IMR-90 (cell line): ENCODE data around the gene GIMAP7. TPM values are rescaled to one million over a fixed set of nuclear protein-coding genes. Genes with fewer than 3 reads are reported as not detected.

Source experiments
- ATAC-seq: fragments of 200-7000 bp; cut with Tn5 transposase; 2 replicates; pipeline ENCODE4 v1.9.1; 2020; ENCODE audit warnings: low read depth, mild to moderate bottlenecking, moderate library complexity
- BruUV-seq: library from RNA; stranded (reverse); fragments of 400-500 nt; replicated peaks from 2 replicates; lab custom pipeline; 2021; lab: Mats Ljungman, UMichigan
- CTCF ChIA-PET: fragments of 300-600 bp; formaldehyde crosslinking; extraction: SDS; loops from one replicate; lab custom pipeline; 2021; ENCODE audit warnings: antibody characterized with exemption; lab: Yijun Ruan, JAX
- POLR2A ChIA-PET: fragments of 300-600 bp; sonication (Branson Sonifier 250); formaldehyde crosslinking; loops from one replicate; lab custom pipeline; 2022; ENCODE audit warnings: antibody characterized with exemption; ENCODE audit not compliant: unreplicated experiment; lab: Charles Lee
- DNase-seq: peaks from one replicate; pipeline ENCODE4 v3.0.0; 2013
- H2AFZ ChIP-seq: replicated peaks from 2 replicates; pipeline ENCODE3; 2013; ENCODE audit warnings: low read length, mild to moderate bottlenecking; ENCODE audit not compliant: poor library complexity
- H2AK5ac ChIP-seq: 2 replicates; pipeline ENCODE4 v1.6.1; 2013; ENCODE audit warnings: low read depth, low read length, inconsistent platforms
- H2AK9ac ChIP-seq: replicated peaks from 2 replicates; pipeline ENCODE3; 2013; ENCODE audit warnings: mild to moderate bottlenecking, low read depth, low read length, moderate library complexity; ENCODE audit not compliant: poor library complexity
- H2BK120ac ChIP-seq: 2 replicates; pipeline ENCODE4 v1.6.1; 2013; ENCODE audit warnings: low read depth, low read length, inconsistent platforms
- H2BK15ac ChIP-seq: 3 replicates; pipeline ENCODE4 v1.6.1; 2013; ENCODE audit warnings: low read depth, low read length, inconsistent platforms
- H2BK20ac ChIP-seq: 2 replicates; pipeline ENCODE4 v1.6.1; 2013; ENCODE audit warnings: low read depth, mild to moderate bottlenecking, inconsistent platforms, low read length, moderate library complexity
- H2BK5ac ChIP-seq: 2 replicates; pipeline ENCODE4 v1.6.1; 2013; ENCODE audit warnings: mild to moderate bottlenecking, low read depth, low read length, inconsistent platforms; ENCODE audit not compliant: poor library complexity, severe bottlenecking
- H3K14ac ChIP-seq: replicated peaks from 2 replicates; pipeline ENCODE4 v1.6.1; 2013; ENCODE audit warnings: low read depth, low read length, inconsistent platforms
- H3K18ac ChIP-seq: 2 replicates; pipeline ENCODE4 v1.6.1; 2013; ENCODE audit warnings: low read depth, low read length, control low read depth
- H3K23ac ChIP-seq: 2 replicates; pipeline ENCODE4 v1.6.1; 2013; ENCODE audit warnings: low read depth, low read length, inconsistent platforms
- H3K27ac ChIP-seq: 2 replicates; pipeline ENCODE4 v1.5.1; 2013; ENCODE audit warnings: mild to moderate bottlenecking, control low read depth, low read length; ENCODE audit not compliant: insufficient read depth
- H3K27me3 ChIP-seq: 2 replicates; pipeline ENCODE4 v1.6.1; 2013; ENCODE audit warnings: low read length; ENCODE audit not compliant: control insufficient read depth, insufficient read depth
- H3K36me3 ChIP-seq: 2 replicates; pipeline ENCODE4 v1.6.1; 2013; ENCODE audit warnings: low read length, mixed read lengths; ENCODE audit not compliant: control insufficient read depth, insufficient read depth
- H3K4ac ChIP-seq: 2 replicates; pipeline ENCODE4 v1.6.1; 2013; ENCODE audit warnings: low read depth, low read length, inconsistent platforms
- H3K4me1 ChIP-seq: 2 replicates; pipeline ENCODE4 v1.6.1; 2013; ENCODE audit warnings: low read length, mixed read lengths; ENCODE audit not compliant: control insufficient read depth, insufficient read depth
- H3K4me2 ChIP-seq: 2 replicates; pipeline ENCODE4 v1.6.1; 2013; ENCODE audit warnings: low read depth, mild to moderate bottlenecking, control low read depth, low read length, moderate library complexity
- H3K4me3 ChIP-seq: 2 replicates; pipeline ENCODE4 v1.5.1; 2013; ENCODE audit warnings: low read depth, mild to moderate bottlenecking, control low read depth, low read length, moderate library complexity; ENCODE audit not compliant: insufficient read depth
- H3K56ac ChIP-seq: 2 replicates; pipeline ENCODE4 v1.6.1; 2013; ENCODE audit warnings: low read length, inconsistent platforms; ENCODE audit not compliant: insufficient read depth; ENCODE audit errors: extremely low read depth
- H3K79me1 ChIP-seq, 2 experiments: 2 replicates each; pipeline ENCODE4 v1.6.1; 2013; ENCODE audit warnings: low read length in 2 of 2, inconsistent platforms in 1 of 2, low read depth in 1 of 2
- H3K9ac ChIP-seq: 2 replicates; pipeline ENCODE4 v1.6.1; 2013; ENCODE audit warnings: low read depth, low read length, control low read depth
- H3K9me1 ChIP-seq: 2 replicates; pipeline ENCODE4 v1.6.1; 2013; ENCODE audit warnings: low read length, inconsistent platforms; ENCODE audit not compliant: insufficient read depth
- H3K9me3 ChIP-seq: 2 replicates; pipeline ENCODE4 v1.6.1; 2013; ENCODE audit warnings: low read length; ENCODE audit not compliant: control insufficient read depth, insufficient read depth
- H4K20me1 ChIP-seq: 2 replicates; pipeline ENCODE4 v1.6.1; 2013; ENCODE audit warnings: low read length, inconsistent platforms; ENCODE audit not compliant: insufficient read depth
- H4K5ac ChIP-seq: 2 replicates; pipeline ENCODE4 v1.6.1; 2013; ENCODE audit warnings: mild to moderate bottlenecking, low read depth, low read length, control low read depth
- H4K8ac ChIP-seq, 2 experiments: 2 replicates each; pipeline ENCODE4 v1.6.1; 2013; ENCODE audit warnings: low read depth in 2 of 2, low read length in 2 of 2, control low read depth in 1 of 2, inconsistent platforms in 1 of 2
- H4K91ac ChIP-seq: 2 replicates; pipeline ENCODE4 v1.6.1; 2013; ENCODE audit warnings: low read depth, low read length, inconsistent platforms; ENCODE audit not compliant: insufficient read depth
- BHLHE40 ChIP-seq: fragments of 150-350 bp; IDR thresholded peaks from 2 replicates; pipeline ENCODE4 v1.6.1; 2016; ENCODE audit warnings: mild to moderate bottlenecking, low read depth, low read length
- CEBPB ChIP-seq: IDR thresholded peaks from 2 replicates; pipeline ENCODE4 v1.6.1; 2012; ENCODE audit warnings: low read depth, low read length, improper control_type of control experiment
- CHD1 ChIP-seq: IDR thresholded peaks from 2 replicates; pipeline ENCODE4 v1.6.1; 2012; ENCODE audit warnings: low read depth, low read length, improper control_type of control experiment
- FOS ChIP-seq: fragments of 150-350 bp; IDR thresholded peaks from 2 replicates; pipeline ENCODE4 v1.6.1; 2016; ENCODE audit warnings: low read depth, low read length
- MAFK ChIP-seq: IDR thresholded peaks from 2 replicates; pipeline ENCODE4 v1.6.1; 2012; ENCODE audit warnings: low read depth, low read length, improper control_type of control experiment
- MAZ ChIP-seq: IDR thresholded peaks from 2 replicates; pipeline ENCODE4 v1.6.1; 2012; ENCODE audit warnings: low read depth, mild to moderate bottlenecking, low read length, improper control_type of control experiment, moderate library complexity, borderline replicate concordance
- MXI1 ChIP-seq: IDR thresholded peaks from 2 replicates; pipeline ENCODE4 v1.6.1; 2012; ENCODE audit warnings: low read depth, mild to moderate bottlenecking, low read length, moderate library complexity, borderline replicate concordance
- NFE2L2 ChIP-seq: fragments of 150-350 bp; IDR thresholded peaks from 2 replicates; pipeline ENCODE4 v1.6.1; 2016; ENCODE audit warnings: low read depth, mild to moderate bottlenecking, low read length
- RAD21 ChIP-seq: IDR thresholded peaks from 2 replicates; pipeline ENCODE4 v1.6.1; 2012; ENCODE audit warnings: low read length, improper control_type of control experiment
- RCOR1 ChIP-seq: IDR thresholded peaks from 2 replicates; pipeline ENCODE4 v1.6.1; 2012; ENCODE audit warnings: mild to moderate bottlenecking, low read length, improper control_type of control experiment; ENCODE audit not compliant: insufficient replicate concordance
- RFX5 ChIP-seq: IDR thresholded peaks from 2 replicates; pipeline ENCODE4 v1.8.0; 2012; ENCODE audit warnings: low read depth, mild to moderate bottlenecking, low read length, moderate library complexity
- SMC3 ChIP-seq: fragments of 150-350 bp; IDR thresholded peaks from 2 replicates; pipeline ENCODE4 v1.6.1; 2016; ENCODE audit warnings: low read depth, mild to moderate bottlenecking, antibody characterized with exemption, low read length, moderate library complexity
- WGBS, 2 experiments: methylation state at CpG; one replicate each; pipeline versions ENCODE4 v1.1.5 to v1.1.7; 2013; ENCODE audit warnings: missing lambda C conversion rate in 2 of 2; ENCODE audit not compliant: insufficient read length in 1 of 2; ENCODE audit errors: extremely low coverage in 2 of 2; 5-methylcytosine and 5-hydroxymethylcytosine counted together
- dilution Hi-C: fragments of 300-500 bp; cut with HindIII; formaldehyde crosslinking; loops from one replicate; pipeline ENCODE4 v1.14.3; 2018; ENCODE audit warnings: low sequenced_read_pairs; ENCODE audit not compliant: unreplicated experiment
- in situ Hi-C: fragments of 300-500 bp; cut with MboI; formaldehyde crosslinking; loops from 3 replicates; pipeline ENCODE4 v1.14.3; 2019; ENCODE audit warnings: low sequenced_read_pairs, inconsistent platforms, mixed read lengths
- intact Hi-C: fragments of 100-400 bp; cut with micrococcal nuclease; formaldehyde crosslinking; loops from 2 replicates; pipeline ENCODE4 v1.10.0; 2022
- polyA plus RNA-seq, 3 experiments: library from polyadenylated mRNA; depleted of rRNA; stranded (reverse); fragments of >200 nt; gene quantifications; 2 replicates each; pipeline ENCODE4 v1.2.3, GENCODE V29; 2012; ENCODE audit warnings: low replicate concordance in 1 of 3
- total RNA-seq: library from RNA; depleted of rRNA; stranded (reverse); fragments of >200 nt; gene quantifications from 2 replicates; pipeline ENCODE4 v1.2.3, GENCODE V29; 2012
- TF ChIP-seq, protein P1 (sequence below): fragments of 150-350 bp; IDR thresholded peaks from 2 replicates; pipeline ENCODE4 v1.6.1; 2016; ENCODE audit warnings: low read depth, mild to moderate bottlenecking, low read length, moderate library complexity, borderline replicate concordance
- TF ChIP-seq, protein P2 (sequence below): fragments of 150-350 bp; IDR thresholded peaks from 2 replicates; pipeline ENCODE4 v1.6.1; 2017; ENCODE audit warnings: mild to moderate bottlenecking, antibody characterized with exemption, low read length, low read depth
- TF ChIP-seq, protein P3 (sequence below): conservative IDR thresholded peaks from 2 replicates; pipeline ENCODE4 v1.5.1; 2012; ENCODE audit warnings: mild to moderate bottlenecking, low read depth, low read length, improper control_type of control experiment

GIMAP7 gene
- total and polyA plus RNA-seq, 2 of the 4 experiments (the other 2 are of a cell fraction) = not detected

DNA sequence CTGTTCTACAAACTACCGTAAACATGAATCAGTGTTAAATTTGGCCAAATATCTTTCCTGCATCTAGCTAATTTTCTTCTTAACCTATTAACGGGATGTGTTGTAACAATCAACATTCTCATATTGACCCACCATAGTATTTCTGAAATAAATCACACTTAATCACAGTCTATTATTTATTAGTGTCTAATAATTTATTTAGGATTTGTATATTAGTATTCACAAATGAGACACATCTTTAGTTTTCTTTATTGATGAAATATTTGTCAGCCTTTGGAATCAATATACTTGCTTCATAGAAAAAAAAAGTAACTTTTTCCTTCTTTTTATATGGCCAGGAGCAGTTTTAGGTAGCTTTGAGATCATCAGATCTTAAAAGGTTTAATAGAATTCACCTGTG lies 4.6 kb downstream of the GIMAP7 start:
- Histone ChIP-seq H2BK120ac (no peak overlapping the region), H2BK15ac (no peak overlapping the region), H3K4me2 (no peak overlapping the region), H3K36me3 (no peaks in the 10 kb centered on the region), H2BK20ac (no peak overlapping the region), H2AK5ac (no peak overlapping the region), H3K18ac (no peak overlapping the region), H3K9me1 (no peaks in the 10 kb centered on the region), H4K5ac (no peak overlapping the region), H2AFZ (no peak overlapping the region), H4K20me1 (no peaks in the 10 kb centered on the region), H4K91ac (no peak overlapping the region), H3K56ac (no peak overlapping the region), H3K23ac (no peak overlapping the region), H3K4me1 (no peaks in the 10 kb centered on the region), H2BK5ac (no peak overlapping the region), H3K9me3 (peaks cover 11% of the 10 kb centered on the region), H3K27me3 (no peaks in the 10 kb centered on the region), H3K4ac (no peak overlapping the region), H3K27ac (no peak overlapping the region), H4K8ac (no peak overlapping the region), H2AK9ac (no peak overlapping the region), H3K9ac (no peak overlapping the region), H3K79me1 (no peaks in the 10 kb centered on the region), H3K4me3 (no peak overlapping the region), H3K14ac (no peak overlapping the region)
- no CpG with 5 or more reads among the region's 2 CpGs for WGBS, 2 experiments
- intact Hi-C loops = no loop called here
- DNase-seq = no peak
- no TSS peak for BruUV-seq
- no peak for TF ChIP-seq RAD21
- TF ChIP-seq, protein P1, sequence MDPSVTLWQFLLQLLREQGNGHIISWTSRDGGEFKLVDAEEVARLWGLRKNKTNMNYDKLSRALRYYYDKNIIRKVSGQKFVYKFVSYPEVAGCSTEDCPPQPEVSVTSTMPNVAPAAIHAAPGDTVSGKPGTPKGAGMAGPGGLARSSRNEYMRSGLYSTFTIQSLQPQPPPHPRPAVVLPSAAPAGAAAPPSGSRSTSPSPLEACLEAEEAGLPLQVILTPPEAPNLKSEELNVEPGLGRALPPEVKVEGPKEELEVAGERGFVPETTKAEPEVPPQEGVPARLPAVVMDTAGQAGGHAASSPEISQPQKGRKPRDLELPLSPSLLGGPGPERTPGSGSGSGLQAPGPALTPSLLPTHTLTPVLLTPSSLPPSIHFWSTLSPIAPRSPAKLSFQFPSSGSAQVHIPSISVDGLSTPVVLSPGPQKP = no peak
- TF ChIP-seq, protein P2, sequence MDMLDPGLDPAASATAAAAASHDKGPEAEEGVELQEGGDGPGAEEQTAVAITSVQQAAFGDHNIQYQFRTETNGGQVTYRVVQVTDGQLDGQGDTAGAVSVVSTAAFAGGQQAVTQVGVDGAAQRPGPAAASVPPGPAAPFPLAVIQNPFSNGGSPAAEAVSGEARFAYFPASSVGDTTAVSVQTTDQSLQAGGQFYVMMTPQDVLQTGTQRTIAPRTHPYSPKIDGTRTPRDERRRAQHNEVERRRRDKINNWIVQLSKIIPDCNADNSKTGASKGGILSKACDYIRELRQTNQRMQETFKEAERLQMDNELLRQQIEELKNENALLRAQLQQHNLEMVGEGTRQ = no peak
- no peak for TF ChIP-seq RFX5
- no peak for TF ChIP-seq MAFK
- no peak for TF ChIP-seq BHLHE40
- no peak for TF ChIP-seq SMC3
- TF ChIP-seq, protein P3, sequence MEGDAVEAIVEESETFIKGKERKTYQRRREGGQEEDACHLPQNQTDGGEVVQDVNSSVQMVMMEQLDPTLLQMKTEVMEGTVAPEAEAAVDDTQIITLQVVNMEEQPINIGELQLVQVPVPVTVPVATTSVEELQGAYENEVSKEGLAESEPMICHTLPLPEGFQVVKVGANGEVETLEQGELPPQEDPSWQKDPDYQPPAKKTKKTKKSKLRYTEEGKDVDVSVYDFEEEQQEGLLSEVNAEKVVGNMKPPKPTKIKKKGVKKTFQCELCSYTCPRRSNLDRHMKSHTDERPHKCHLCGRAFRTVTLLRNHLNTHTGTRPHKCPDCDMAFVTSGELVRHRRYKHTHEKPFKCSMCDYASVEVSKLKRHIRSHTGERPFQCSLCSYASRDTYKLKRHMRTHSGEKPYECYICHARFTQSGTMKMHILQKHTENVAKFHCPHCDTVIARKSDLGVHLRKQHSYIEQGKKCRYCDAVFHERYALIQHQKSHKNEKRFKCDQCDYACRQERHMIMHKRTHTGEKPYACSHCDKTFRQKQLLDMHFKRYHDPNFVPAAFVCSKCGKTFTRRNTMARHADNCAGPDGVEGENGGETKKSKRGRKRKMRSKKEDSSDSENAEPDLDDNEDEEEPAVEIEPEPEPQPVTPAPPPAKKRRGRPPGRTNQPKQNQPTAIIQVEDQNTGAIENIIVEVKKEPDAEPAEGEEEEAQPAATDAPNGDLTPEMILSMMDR = no peak
- TF ChIP-seq CEBPB = no peak
- no peak for TF ChIP-seq MXI1
- no peak for TF ChIP-seq NFE2L2
- no peak for TF ChIP-seq CHD1
- no peak for TF ChIP-seq MAZ
- no peak for TF ChIP-seq RCOR1
- TF ChIP-seq FOS = no peak
- no peak for ATAC-seq
- in situ Hi-C loops = no loop called here
- POLR2A ChIA-PET = no interaction called here
- CTCF ChIA-PET = no interaction called here
- dilution Hi-C loops = no loop called here
